ENCODE data around the gene LSG1.

GRCh38 chr3:194638991-194639605, 32.9 kb downstream of the LSG1 start:
- TF ChIP-seq MXI1 (conservative IDR thresholded peaks at IDR 0.05; ENCODE audit: poor library complexity, severe bottlenecking), result no peak
- no peak for TF ChIP-seq CTCF (IDR thresholded peaks at IDR 0.05; ENCODE audit: poor library complexity, severe bottlenecking)
- no peak for TF ChIP-seq RAD21 (conservative IDR thresholded peaks at IDR 0.05)
- TF ChIP-seq EP300 (conservative IDR thresholded peaks at IDR 0.05; ENCODE audit: poor library complexity, severe bottlenecking), result no peak
